Brain pericyte (primary cell): ENCODE data around the gene IRF3.
"Not testable (repeated sequence)": the region's sequence is repeated elsewhere in the genome, so short reads cannot be mapped to it uniquely, and the experiment has no call there.

Experiments used
- DNase-seq: peaks from one replicate; pipeline ENCODE4 v3.0.0-alpha.2; 2012; ENCODE audit warnings: low read depth, low spot score

IRF3 gene

DNA sequence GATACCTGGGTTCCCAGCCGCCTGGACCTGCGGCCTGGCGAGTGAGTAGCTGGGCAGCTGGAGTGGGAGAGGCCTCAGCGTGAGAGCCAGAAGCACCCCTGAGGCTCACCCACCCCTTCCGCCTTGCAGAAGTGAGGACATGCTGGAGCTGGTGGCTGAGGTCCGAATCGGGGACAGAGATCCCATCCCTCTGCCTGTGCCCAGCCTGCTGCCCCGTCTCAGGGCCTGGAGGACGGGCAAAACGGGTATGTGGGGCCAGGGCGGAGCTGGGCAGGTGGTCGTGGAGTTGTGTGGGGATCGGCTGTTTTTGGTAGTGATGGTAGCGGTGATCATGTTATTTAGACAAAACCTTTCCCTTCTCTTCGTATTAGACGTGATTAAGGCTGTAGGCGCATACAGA is 19.1 kb downstream of the IRF3 start:
- no peak for DNase-seq

DNA sequence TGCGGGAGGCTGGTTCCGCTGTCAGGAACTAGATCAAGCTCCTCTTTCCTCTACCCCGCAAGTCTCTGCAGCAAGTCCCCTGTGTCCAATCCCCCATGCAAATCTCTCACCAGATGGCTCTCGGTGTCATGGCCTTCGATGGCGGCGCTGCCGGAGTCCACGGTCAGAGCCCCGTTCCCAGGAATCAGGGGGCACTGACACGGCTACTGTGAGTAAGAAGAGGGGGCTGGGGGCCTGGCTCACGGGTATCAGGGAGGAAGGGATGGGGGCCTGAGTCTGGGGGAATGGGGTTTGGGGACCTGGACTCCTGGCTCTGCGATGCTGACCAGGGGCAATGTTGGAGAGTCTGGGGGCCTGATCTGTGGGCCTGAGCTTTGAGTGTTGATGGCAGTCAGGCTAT is 19.7 kb downstream of the IRF3 start:
- no peak for DNase-seq

DNA sequence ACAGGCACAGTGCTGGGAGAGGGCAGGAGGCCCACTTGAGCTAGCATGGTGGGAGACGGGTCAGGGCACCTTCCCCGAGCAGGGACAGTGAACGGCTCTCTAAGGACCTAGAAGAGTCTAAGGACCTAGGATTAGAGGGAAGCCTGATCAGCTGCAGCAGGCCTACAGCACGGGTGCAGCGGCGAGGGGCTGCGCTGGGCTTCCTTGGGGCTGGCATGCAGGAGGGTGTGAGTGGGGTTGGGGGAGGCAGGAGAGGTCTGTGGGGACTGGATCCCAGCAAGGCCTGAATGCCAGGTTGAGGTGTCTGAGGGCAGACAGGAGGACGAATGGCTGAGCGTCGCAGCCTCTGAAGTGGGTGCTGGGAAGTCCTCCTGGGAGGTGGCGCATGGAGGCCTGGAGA is 20.1 kb downstream of the IRF3 start:
- DNase-seq = no peak

DNA sequence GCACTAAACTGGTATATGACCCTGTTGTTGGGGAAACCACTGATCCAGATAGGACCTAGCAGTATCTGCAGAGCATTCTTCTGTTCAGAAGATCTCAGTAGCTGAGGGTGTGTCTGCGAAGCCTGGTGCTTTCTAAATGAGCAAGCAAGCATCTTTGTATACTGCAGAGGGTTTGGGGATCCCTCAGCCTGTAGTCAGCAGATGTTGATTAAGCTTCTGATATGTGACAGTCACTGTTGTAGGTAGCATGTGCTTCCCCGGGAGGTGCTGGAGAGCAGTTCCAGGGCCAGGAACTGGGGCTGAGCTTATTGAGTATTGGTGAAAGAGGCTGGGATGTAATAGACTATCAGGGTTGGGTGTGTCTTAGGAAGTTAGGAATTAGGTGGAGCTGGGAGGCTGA is 22.2 kb downstream of the IRF3 start:
- DNase-seq = no peak

DNA sequence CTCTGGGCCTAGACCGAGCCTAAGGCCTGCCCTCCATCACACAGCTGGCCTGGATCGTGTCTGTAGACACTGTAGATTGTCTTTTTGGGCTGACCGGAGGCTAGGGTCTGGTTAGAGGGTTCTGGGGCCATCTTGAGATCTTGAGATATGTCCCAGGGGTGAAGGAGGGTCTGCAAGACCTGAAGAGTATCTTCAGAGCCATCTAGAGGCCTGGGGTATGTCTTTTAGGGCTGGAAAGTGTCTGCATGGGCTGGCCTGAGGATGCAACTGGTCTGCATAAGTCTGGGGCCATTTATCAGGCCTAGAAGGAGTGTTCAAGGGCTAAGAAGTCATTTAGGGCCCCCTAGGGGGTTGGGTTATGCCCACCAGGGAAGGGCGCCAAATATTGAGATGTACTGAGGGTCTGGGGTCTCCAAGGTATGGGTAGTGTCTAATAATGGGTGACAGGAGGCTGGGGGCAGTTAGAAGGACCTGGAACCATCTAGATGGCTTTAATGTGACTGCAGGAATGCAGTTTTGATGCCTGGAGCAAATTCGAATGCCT is 23.1 kb downstream of the IRF3 start:
- no peak for DNase-seq

DNA sequence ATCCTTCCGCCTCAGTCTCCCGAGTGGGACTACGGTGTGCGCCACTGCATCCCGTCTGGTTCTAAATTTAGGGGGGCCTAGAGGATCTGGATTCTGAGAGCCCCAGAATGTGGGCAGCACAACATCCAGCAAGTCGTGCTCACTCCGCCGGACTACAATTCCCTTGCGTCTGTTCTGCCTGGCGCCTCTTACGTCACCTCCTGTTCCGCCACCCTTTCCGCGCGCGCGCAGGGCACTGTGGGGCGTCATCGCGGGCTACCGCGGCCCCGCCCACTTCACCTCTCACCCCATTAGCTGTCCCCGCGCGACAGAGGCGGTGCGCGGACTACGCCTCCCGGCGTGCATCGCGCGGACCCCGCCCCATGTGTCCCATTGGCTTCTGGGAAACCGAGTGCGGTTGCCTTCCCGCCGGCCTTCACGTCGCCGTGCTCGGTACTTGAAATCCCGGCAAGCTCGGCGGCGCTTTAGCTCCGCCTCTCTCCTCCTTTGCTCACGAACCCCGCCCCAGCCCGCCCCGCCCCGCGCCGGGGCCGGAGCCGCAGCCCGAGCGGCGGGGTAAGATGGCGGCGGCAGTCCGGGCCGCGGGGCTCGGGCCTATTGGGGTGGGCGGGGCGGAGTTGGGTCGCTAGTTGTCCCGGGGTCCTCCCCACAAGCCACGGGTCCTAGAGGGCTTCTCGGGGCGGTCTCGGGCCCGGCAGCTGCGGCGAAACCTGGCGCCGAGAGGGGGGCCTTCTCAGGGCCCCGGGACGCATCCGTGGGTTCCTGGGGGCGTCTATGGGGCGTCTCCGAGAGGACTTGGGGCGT is 23.8 kb downstream of the IRF3 start, which contains the start of gene SCAF1:
SCAF1 (plus strand) TSS at position 522 of the 804 bp plus-strand sequence. CDS start 2,818 bp downstream, outside the sequence.
- peak; percentile 100 for DNase-seq

DNA sequence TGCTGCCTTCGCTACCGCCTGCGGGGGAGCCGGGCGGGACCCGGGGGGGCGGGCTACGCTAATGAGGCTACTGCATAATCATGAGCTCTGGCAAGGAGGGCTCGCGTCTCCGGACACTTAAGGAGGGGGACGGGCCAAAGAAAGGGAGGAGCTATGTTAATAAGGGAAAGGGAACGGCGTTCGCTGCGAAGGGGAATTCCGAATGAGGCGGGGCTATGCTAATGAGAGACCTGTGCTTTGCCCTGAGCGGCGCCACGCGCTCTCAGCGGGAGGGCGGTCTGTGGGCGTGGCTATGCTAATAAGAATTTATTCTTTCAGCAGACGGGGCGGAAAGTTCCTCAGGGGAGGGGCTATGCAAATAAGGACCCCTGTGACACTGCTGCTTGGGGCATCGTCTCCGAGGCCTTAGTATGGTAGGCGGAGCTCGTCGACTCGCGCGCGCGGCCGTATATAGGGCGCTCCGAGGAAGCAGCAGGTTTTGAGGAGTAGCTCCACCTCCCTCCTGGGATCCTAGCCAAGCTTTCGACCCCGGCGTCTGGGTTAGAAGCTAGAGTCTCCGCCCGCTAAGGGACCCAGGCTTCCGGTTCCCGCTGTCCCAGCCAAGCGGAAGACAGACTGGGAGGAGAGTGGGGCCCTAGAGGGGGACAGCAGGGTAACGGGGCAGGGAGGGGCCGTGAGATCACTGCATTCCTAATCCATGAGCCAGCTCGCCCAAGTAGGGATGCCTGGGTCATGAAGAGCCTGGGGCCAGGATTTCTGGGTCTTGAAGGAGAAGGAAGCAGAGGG is 25.4 kb downstream of the IRF3 start, which contains the start of gene RRAS:
RRAS (minus strand) TSS at position 31 of the 786 bp plus-strand sequence. CDS start 45 bp downstream, outside the sequence.
- peak; percentile 100 for DNase-seq

DNA sequence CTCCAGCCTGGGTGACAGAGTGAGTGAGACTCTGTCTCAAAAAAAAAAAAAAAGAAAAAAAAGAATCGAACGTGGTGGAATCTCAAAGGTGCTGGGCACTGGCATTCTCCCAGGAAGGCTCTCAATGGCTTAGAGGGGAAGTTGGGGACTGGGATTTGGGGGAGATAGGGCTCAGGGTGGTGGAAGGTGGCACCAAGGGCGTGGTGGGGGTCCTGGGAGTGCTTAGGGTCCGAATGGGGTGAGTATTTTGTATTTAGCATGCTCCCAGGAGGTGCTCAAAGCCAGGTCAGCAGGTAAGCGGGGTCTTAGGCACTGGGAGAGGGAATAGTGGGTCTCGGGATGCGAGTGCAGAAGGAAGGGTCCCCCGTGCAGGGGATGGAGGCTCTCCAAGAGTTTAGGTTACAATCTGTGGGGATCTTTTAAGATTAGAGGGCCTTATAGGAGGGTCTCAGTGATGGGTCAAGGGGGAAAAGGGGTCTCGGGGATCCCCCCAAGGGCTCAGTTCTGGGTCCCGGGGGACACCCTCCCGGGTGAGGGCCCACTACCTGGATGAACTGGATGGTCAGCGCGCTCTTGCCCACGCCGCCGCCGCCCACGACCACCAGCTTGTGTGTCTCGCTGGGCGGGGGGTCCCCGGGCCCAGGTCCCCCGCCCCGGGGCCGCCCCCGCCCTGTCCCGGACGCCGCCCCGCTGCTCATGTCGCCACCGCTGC is 26.1 kb downstream of the IRF3 start:
- DNase-seq = no peak

DNA sequence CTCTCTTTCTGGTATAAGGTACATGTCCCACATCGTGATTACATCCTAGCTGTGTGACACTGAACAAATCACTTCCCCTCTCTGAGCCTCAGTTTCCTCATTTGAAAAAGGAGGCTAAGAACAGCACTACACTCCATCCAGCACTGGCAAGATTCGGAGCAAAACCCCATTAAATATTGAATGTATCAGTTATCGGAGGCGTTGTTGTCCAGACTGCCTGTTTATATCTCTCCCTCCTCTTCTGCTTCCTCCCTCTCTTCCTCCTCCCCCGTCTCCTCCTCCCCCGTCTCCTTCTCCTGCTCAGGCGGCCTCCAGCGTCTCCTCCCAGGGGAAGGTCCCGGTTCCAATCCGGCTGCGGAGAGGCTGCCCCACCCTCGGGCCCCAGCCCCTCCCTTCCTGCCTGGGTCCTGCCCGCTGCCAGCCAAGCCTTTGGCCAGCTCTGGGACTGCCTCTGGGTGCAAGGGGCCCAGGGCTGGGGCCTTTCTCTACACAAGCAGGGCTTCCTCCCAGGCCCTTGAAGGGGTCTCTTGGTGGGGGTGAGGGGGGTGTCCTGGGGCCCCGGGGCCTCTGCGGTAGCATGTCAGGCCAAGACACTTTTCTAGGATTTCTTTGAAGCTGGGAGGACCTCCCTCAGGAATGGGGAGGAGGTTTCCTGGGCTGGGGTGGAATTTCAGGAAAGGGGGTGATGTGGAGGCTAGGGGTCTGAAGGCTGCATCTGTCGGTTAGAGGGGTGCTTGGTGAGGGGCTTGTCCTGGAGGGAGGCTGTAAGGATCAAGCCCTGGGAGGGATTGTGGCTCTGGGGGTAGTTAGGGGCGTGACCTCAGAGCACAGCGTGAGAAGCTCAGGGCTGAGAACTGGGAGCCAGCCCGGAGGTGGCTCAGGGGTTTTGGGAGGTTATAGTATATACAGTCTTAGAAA is 27.6 kb downstream of the IRF3 start:
- no peak for DNase-seq

DNA sequence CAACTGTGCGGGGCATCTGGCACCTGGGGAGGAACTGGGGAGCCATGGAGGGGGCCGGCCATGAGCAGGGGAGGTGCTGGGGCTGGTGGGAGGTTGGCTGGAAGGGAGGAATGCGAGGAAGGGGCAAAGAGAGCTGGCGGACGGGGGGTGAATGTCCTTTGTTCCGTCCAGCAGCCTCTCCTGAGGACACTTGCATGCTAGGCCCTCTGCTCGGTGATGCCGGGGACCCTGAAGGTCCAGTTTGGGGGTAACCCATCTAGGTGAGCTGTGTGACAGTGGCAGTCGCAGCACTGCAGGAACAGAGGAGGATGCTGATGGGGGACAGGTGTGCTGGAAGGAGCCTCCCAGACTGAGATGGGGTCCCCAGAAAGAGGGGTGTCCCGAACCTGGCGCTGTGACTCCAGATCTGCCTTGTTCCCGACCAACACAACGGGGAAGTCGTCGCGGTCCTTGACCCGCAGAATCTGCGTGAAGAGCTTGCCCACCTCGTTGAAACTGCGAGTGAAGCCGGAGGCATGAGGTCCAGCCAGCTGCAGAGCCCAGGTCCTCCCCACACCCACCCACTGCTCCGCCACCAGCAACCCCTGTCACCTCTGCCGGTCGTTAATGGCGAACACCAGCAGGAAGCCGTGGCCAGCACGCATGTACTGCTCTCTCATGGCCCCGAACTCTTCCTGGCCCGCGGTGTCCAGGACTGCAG is 29.3 kb downstream of the IRF3 start:
- no peak for DNase-seq

DNA sequence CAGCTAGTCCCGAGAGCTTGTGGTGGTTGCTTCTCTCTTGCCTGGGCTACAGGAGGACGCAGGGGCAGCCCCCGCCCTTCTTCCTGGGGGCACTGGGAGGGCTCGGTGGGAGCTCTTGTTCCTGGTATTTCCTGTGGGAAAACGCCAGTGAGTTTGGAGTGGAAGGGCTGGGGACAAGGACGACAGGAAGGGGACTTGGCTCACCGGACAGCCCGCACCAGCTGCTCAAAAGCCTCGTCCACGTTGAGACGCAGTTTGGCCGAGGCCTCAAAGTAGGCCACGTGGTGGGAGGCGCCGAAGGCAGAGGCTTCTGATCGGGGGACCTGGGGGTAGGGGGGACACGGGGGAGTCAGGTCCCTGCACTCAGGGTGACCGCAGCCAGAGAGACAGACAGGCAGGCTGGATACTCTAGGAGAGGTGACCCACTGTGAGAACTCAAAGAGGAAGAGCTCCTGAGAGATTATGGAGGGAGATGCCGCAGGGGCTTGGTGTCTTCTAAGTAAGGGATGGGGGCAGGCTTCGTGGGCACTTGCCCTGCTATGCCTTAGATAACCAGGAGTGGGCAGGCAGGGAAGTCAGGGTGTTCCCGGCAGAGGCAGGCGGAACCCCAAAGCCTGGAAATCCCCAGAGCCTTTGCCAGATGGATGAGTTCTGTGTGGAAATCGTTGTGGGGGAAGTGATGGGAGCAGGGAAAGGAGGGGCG is 30.0 kb downstream of the IRF3 start:
- no peak for DNase-seq

DNA sequence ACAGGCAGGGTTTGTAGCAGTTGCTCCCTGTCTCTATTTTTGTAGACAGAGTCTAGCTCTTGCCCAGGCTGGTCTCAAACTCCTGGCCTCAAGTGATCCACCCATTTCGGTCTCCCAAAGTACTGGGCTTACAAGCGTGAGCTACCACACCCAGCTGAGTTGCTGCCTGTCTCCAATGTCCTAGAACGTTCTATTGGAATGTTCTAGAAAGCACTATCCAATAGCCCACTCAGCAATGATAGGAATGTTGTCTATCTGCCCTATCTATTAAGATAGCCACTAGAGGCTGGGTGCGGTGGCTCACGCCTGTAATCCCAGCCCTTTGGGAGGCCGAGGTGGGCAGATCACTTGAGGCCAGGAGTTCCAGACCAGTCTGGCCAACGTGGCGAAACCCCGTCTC is 32.4 kb downstream of the IRF3 start:
- DNase-seq = not testable (repeated sequence)

DNA sequence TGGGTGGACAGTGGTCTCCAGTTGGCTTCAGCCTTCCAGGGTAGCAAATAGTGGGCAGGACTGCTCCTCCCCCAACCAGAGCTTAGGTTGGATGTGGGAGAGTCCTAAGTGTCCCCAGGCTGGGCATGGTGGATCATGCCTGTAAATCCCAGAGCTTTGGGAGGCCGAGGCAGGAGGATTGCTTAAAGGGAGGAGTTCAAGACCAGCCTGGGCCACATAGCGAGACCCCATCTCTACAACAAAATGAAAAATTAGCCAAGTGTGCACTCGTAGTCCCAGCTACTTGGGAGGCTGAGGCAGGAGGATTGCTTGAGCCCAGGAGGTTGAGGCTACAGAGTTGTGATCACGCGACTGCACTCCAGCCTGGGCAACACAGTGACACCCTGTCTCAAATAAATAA is 33.1 kb downstream of the IRF3 start:
- no peak for DNase-seq

DNA sequence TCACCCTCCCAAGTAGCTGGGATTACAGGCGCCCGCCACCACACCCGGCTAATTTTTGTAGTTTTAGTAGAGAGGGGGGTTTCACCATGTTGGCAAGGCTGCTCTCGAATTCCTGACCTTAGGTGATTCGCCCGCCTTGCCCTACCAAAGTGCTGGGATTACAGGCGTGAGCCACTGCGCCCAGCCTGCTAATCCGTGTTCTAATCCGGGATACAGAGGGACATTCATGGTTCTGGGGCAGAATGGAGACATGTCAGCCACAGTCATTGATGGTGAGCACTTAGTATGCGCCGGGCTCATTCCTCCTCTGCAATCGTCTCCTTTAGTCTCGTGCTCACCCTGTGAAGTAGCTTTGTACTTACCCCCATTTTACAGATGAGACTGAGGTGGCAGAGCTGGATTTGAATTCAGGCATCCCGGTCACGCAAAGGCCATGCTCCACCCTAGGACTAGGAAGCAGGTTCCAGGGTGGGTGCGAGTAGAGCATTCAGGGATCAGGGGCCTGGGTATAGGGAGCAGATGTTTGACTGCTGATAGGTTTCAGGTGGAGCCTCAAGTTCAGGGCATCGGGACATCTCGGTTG is 34.0 kb downstream of the IRF3 start:
- DNase-seq = no peak

DNA sequence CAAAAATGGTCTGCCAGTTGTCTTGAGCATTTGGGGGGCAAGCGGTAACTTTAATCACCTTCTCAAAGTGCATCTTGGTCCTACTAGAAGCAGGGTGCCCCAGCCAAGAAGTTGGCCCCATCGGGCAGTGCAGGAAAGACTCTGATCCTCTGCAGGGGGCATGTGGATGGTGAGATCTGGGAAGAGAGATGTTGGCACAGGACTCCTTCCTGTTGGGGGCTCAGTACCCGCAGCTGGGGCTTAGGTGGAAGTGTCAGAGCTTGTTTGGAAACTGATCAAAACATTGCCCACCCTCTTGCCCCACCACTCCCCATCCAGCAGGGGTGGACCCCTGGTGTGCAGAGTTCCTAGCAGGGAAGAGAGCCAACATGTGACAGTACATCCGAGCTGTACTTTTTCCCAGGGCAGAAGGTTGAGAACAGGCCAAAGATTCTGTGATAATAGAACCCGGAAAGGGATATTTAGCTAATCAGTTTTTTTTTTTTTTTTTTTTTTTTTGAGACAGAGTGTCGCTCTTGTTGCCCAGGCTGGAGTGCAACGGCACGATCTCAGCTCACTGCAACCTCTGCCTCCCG is 34.6 kb downstream of the IRF3 start:
- no peak for DNase-seq

DNA sequence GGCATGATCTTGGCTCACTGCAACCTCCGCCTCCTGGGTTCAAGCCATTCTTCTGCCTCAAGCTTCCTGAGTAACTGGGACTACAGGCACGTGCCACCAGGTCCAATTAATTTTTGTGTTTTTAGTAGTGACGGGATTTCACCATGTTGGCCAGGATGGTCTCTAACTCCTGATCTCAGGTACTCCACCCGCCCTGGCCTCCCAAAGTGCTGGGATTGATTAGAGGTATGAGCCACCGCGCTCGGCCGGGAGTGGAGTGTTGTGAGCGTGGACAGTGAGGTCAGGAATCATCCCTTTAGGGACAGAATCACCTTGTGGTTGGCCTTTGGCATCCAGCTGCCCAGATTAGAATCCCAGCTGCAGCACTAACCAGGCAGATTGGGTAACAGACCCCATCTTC is 36.0 kb downstream of the IRF3 start:
- DNase-seq = no peak

DNA sequence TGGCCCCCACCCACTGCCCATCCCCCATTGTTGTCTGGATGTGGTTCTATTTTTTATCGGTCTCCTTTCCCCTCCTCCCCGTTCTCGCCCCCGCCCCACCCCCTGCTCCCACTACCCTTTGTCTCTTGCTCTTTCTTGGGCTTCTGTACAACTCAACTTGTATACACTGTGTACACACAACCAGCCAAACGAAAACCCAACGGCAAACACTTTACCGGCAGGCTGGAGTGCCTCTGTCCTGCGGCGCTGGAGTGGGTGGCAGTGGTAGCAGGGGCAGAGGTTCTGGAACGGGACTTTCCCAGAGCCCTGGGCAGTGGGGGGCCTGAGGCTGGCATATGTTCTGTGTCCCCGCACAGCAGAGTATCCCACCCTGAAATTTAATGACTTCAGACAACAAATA is 39.4 kb downstream of the IRF3 start:
- no peak for DNase-seq

DNA sequence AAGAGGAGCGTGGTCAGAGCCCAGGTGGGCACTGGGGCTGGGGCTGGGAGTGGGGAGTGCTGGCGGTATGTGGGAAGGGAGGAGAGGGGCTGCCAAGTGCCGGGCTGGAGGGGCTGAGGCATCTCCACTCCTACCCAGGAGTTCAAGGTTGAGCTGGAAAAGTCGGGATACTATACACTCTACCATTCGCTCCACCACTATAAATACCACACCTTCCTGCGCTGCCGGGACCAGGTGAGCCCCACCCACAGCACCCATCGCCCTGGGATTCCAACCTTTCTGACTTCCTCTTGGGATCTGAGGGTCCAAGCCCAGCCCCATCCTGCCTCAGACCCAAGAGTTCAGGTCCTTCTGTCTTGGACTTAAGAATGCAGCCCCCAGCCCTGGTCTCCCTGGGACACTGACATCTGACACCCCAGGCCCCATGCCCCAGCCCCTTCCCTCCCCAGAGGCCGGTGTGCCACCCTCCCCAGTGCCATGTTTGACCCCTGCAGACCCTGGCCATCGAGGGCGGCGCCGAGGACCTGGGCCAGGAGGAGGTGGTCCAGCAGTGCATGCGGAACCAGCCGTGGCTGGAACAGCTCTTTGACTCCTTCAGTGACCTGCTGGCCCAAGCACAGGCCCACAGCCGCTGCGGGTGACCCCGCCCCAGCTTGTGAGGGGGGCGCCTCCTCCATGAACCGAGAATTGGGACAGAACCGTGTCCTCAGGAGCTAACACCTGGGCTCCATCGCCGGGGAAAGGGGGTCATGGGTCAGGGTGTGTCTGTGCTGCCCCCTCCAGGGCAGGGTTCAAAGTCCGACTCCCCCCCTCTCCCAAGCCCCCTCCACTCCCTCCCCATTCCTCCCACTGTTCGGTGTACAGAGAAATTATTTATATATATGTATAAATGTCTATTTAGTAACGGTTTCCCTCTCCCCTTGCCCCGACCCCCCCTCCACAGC is 40.4 kb downstream of the IRF3 start:
- DNase-seq = no peak
